BLaER1 treated with 17β-estradiol and CSF1 and Interleukin-3, amounts not matched to agents 10 nM and 100 nM (cell line): ENCODE results near the gene PIGR.

Experiments used
- H3K27ac ChIP-seq, 11 experiments: shearing (Covaris generic); formaldehyde crosslinking; 2 replicates each; pipeline ENCODE4 v1.8.1; 2022
- H3K27me3 ChIP-seq, 11 experiments: shearing (Covaris generic); formaldehyde crosslinking; 2 replicates each; pipeline ENCODE4 v1.8.1; 2022
- H3K36me3 ChIP-seq, 11 experiments: shearing (Covaris generic); formaldehyde crosslinking; 2 replicates each; pipeline ENCODE4 v1.8.1; 2022
- H3K4me1 ChIP-seq, 10 experiments: shearing (Covaris generic); formaldehyde crosslinking; 2 replicates each; pipeline ENCODE4 v1.8.1; 2022
- H3K4me2 ChIP-seq, 11 experiments: shearing (Covaris generic); formaldehyde crosslinking; 2 replicates each; pipeline ENCODE4 v1.8.1; 2022
- H3K4me3 ChIP-seq, 10 experiments: shearing (Covaris generic); formaldehyde crosslinking; 2 replicates each; pipeline ENCODE4 v1.8.1; 2022
- H3K9ac ChIP-seq, 11 experiments: shearing (Covaris generic); formaldehyde crosslinking; 2 replicates each; pipeline ENCODE4 v1.8.1; 2022
- H3K9me3 ChIP-seq, 11 experiments: shearing (Covaris generic); formaldehyde crosslinking; replicated peaks in 1 of 11; 2 replicates each; pipeline ENCODE4 v1.8.1; 2022
- H4K20me1 ChIP-seq, 11 experiments: shearing (Covaris generic); formaldehyde crosslinking; 2 replicates each; pipeline ENCODE4 v1.8.1; 2022
- Cebpa-rat ChIP-seq, 11 experiments: shearing (Covaris generic); IDR thresholded peaks; 2 replicates each; pipeline ENCODE4 v1.8.1; 2022

The PIGR gene

DNA sequence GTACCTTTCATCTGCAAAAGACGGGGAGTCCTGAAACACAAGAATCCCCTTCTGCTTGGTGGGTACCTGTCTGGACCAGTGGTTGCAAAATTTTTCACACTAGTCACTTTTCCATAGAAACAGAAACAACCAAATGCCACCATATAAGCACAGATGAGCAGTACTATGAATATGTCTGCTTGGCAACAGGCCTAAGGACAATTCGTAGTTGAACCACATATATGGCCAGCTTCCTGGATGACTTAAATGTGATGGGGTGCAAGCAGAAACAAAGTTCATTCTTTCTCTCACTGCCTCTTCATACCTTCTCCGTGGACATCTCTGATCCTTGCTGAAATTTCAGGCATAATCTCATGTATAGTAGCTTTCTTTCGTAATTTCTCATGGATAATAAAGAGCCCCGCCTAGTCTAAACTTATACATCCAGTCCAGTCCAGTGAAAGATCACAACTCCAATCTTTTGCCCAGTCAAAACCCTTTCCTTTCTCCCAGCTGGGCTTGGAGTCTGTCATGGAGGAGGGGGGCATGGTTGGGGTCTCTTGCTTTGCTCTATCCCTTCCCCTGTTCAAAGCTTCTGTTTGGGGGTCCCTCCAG, 16.9 kb upstream of the PIGR start:
- H3K9me3 ChIP-seq = no peaks in the 10 kb centered on the region
- no peaks in the 10 kb centered on the region for H3K27me3 ChIP-seq
- peak overlapping the region in 9 of 11 experiments; percentile 17 to 92 (median 78); a peak in 14 of 22 replicates for H3K4me2 ChIP-seq
- no peaks in the 10 kb centered on the region for H4K20me1 ChIP-seq
- H3K36me3 ChIP-seq = no peaks in the 10 kb centered on the region
- peak overlapping the region in 6 of 11 experiments; percentile 30 to 68 (median 56); a peak in 9 of 22 replicates for H3K27ac ChIP-seq
- H3K4me3 ChIP-seq = no peak overlapping the region
- H3K4me1 ChIP-seq = peaks cover 23 to 81% (median 67%) of the 10 kb centered on the region in 10 experiments
- H3K9ac ChIP-seq = no peak overlapping the region
- TF ChIP-seq Cebpa-rat (IDR thresholded peaks at IDR 0.05) = no peak

DNA sequence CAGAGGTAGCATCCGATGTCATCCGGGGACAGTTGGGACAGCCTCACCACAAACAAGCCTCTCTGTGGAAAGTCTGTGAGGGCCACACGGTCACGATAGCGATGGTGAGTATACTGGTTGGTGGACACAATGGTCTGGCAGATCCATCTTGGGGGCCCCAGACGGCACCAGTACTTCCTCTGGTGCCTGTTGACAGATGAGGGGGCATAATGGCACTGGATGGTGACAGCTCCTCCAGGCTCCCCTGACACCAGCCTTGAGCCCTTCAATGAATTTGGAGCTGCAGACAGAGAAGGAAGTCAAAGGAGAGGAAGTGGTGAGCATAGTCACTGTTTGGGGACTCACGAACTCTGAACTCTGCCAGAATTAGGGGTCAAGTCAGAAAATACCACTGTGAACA, 16.0 kb upstream of the PIGR start:
- Histone ChIP-seq H4K20me1 (no peaks in the 10 kb centered on the region), H3K36me3 (no peaks in the 10 kb centered on the region), H3K4me3 (peak overlapping the region in 2 of 10 experiments; percentile 14 to 37; a peak in 1 of 20 replicates), H3K9me3 (no peaks in the 10 kb centered on the region), H3K4me1 (peaks cover 13 to 72% (median 59%) of the 10 kb centered on the region in 10 experiments), H3K27me3 (no peaks in the 10 kb centered on the region), H3K9ac (peak overlapping the region in 3 of 11 experiments; percentile 9 to 23 (median 11); a peak in 3 of 22 replicates), H3K4me2 (peak overlapping the region; percentile 36 to 92 (median 74); a peak in 21 of 22 replicates), H3K27ac (peak overlapping the region in 6 of 11 experiments; percentile 30 to 68 (median 56); a peak in 12 of 22 replicates)
- TF ChIP-seq Cebpa-rat (IDR thresholded peaks at IDR 0.05) = no peak; a peak in 1 of 22 replicates

DNA sequence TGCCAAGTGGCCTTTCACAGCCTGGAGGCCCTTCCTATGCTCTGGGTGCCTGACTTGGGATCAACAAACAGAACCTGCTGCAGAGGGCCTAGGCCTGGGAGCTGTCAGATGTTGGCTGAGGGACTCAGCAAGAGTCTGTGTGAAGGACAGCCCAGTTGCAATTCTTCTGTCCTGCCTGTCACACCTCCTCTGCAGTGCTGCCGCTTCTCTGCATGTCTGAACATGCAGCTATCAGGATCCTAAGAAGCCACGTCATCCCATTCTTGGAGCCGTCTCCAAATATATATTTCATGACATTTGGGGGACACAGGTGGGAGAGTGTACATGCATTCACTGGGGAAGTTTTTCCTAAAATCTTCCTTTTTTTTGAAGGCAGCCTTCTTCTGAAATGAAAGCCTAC, 15.4 kb upstream of the PIGR start:
- H3K4me1 ChIP-seq = peaks cover 13 to 72% (median 57%) of the 10 kb centered on the region in 10 experiments; a peak in 19 of 20 replicates
- H3K27ac ChIP-seq = peak overlapping the region in 6 of 11 experiments; percentile 30 to 68 (median 56); a peak in 10 of 22 replicates
- H3K4me3 ChIP-seq = no peak overlapping the region

DNA sequence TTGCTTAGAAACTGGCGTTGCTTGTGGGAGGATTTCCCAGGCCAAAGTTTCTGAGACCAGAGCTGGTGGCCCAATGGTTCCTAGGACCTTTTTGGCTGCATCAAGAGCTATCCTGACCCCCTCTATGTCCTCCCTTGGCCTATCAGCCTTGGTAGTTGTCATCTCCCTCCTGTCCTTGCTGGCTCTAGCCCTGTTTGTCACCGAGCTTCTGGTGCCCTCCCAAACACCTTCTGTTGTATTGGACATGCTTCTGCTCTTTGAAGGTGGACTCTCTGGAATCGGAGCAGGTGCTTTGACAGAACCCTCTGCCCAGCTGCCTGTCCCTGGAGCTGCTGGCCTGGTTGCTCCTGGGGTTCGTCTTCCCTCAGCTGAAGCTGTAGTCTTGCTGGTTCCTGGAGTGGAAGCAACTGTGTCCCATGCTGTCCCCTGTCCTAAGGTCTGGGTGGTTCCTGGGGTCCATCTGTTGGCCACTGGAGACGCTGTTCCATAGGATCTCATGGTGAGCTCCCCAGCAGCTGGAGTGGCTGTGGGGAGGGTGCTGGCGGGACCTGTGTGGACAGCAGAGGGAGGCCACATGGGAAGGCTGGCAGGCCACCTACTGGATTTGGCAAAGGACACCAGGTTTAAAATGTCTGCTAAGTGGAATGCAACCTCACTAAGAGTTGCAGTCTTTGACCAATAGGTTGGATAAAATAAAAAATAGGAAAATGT, 14.6 kb upstream of the PIGR start:
- H3K9ac ChIP-seq = 0 out of 22 replicates have a peak overlapping the region, but pooled peaks of 1 of the 11 experiments have one; percentile 11
- H3K27ac ChIP-seq = peak overlapping the region in 6 of 11 experiments; percentile 25 to 68 (median 56); a peak in 4 of 22 replicates
- no peak for TF ChIP-seq Cebpa-rat (IDR thresholded peaks at IDR 0.05)
- H3K27me3 ChIP-seq = no peaks in the 10 kb centered on the region
- no peaks in the 10 kb centered on the region for H3K9me3 ChIP-seq
- H3K4me3 ChIP-seq = no peak overlapping the region
- peak overlapping the region in 5 of 11 experiments; percentile 65 to 92 (median 79); a peak in 10 of 22 replicates for H3K4me2 ChIP-seq
- H4K20me1 ChIP-seq = no peaks in the 10 kb centered on the region
- no peaks in the 10 kb centered on the region for H3K36me3 ChIP-seq
- H3K4me1 ChIP-seq = peaks cover 21 to 72% (median 57%) of the 10 kb centered on the region in 10 experiments

More for the DNA sequence above, 15.4 kb upstream of the PIGR start:
- Histone ChIP-seq H3K9ac (peak overlapping the region in 3 of 11 experiments; percentile 9 to 23 (median 11); a peak in 2 of 22 replicates), H3K27me3 (no peaks in the 10 kb centered on the region), H3K9me3 (no peaks in the 10 kb centered on the region), H3K4me2 (peak overlapping the region in 9 of 11 experiments; percentile 36 to 92 (median 78); a peak in 16 of 22 replicates), H3K36me3 (no peaks in the 10 kb centered on the region), H4K20me1 (no peaks in the 10 kb centered on the region)
- TF ChIP-seq Cebpa-rat (IDR thresholded peaks at IDR 0.05) = no peak

DNA sequence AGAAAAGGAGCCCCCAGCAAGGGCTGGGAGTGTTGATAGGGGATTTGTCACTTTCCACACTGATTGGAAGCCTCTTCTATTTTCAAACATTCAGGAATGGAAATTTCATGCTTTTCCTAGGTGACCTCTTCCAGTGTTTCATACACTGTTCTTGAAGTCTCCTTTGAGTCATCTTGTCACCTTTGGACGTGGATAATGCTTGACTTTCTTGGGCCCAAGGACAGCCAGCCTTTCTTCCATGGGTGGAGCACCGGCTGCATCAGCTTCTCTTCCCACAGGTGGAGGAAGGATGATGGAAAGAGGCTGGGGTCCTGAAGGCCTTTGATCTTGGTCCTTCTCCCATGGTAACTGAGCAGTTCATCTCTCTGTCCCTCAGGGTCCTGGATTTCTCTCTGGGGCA, 11.9 kb upstream of the PIGR start:
- Histone ChIP-seq H3K4me1 (peaks cover 24 to 72% (median 56%) of the 10 kb centered on the region in 10 experiments), H3K27me3 (no peaks in the 10 kb centered on the region)
- no peak for TF ChIP-seq Cebpa-rat (IDR thresholded peaks at IDR 0.05)

DNA sequence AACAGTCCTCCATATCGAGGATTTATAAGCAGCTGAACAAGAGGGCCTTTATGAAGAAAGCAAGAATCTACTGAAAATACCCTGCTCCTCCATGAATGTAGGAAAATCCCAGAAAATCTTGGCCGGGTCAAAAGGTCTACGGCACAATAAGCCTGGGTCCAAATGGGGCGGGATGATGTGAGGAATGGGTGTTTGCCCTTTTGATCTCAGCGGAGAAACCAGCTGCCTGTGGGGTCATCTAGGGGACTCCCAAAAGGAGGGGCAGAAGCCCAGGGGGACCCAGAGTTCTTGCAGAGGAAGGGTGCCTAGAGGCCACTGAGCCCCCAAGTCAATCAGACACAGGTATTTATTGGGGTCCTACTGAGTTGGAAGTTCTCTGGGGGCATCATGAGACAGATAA, 11.4 kb upstream of the PIGR start:
- H3K27ac ChIP-seq = no peak overlapping the region; a peak in 1 of 22 replicates
- H3K9me3 ChIP-seq = no peaks in the 10 kb centered on the region
- no peaks in the 10 kb centered on the region for H3K27me3 ChIP-seq
- peaks cover 23 to 72% (median 51%) of the 10 kb centered on the region in 10 experiments for H3K4me1 ChIP-seq
- no peak overlapping the region for H3K9ac ChIP-seq
- no peak overlapping the region for H3K4me3 ChIP-seq
- TF ChIP-seq Cebpa-rat (IDR thresholded peaks at IDR 0.05) = no peak
- no peaks in the 10 kb centered on the region for H4K20me1 ChIP-seq
- peak overlapping the region in 1 of 11 experiments; percentile 80; a peak in 3 of 22 replicates for H3K4me2 ChIP-seq
- no peaks in the 10 kb centered on the region for H3K36me3 ChIP-seq

More for the DNA sequence above, 11.9 kb upstream of the PIGR start:
- Histone ChIP-seq H3K4me2 (no peak overlapping the region), H3K9ac (no peak overlapping the region), H4K20me1 (no peaks in the 10 kb centered on the region), H3K27ac (no peak overlapping the region), H3K36me3 (no peaks in the 10 kb centered on the region), H3K4me3 (no peak overlapping the region), H3K9me3 (no peaks in the 10 kb centered on the region)

DNA sequence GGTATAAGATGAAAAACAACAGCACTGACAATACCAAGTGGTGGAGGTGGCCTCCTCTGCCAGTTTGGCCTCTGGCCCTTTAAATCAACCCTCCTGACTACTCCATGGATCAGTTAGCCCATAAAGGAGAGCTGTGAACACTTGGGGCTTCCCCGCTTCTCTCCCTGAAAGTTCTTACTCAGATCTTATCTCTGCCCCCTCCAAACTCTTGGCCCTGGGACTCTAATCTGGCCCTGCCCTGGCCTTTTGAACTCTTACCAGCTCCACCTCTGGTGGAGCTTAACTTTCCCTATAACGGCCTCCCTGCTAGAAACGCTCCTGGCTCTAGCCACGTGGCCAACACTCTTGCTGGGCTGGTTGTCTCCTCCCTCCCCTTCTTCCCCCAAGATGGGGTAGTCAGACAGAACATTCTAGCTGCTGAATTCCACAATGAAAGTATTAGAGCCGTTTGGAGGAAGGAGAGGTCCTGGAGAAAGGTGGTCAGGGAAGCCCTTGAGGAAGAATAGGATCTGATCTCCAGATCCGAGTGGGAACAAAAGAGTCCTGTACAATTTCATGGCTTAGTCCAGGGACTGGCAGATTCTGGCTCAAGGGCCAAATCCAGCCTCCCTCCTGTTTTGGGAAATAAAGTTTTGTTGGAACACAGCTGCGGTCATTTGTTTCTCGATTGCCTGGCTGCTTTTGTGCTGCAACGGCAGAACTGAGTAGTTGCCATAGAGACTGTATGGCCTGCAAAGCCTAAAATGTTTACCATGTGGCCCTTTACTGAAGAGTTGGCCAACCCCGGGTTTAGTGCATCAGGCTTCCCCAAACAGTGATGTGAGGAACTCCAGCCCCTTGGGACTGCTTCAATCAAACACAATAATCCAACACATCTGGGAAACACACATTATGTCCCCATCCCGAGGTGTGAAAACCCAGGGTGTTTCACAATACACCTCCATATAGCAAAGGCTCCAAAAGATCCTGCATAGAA, 9.5 kb upstream of the PIGR start:
- Histone ChIP-seq H3K27ac (peak overlapping the region in 6 of 11 experiments; percentile 4 to 44 (median 28); a peak in 9 of 22 replicates), H3K9ac (no peak overlapping the region), H3K36me3 (no peaks in the 10 kb centered on the region), H3K4me1 (peaks cover 26 to 72% (median 52%) of the 10 kb centered on the region in 10 experiments), H3K27me3 (no peaks in the 10 kb centered on the region), H4K20me1 (no peaks in the 10 kb centered on the region), H3K4me2 (peak overlapping the region; percentile 33 to 86 (median 68)), H3K9me3 (peaks cover 0 to 2% (median 0%) of the 10 kb centered on the region in 11 experiments; a peak in 1 of 22 replicates), H3K4me3 (no peak overlapping the region)
- TF ChIP-seq Cebpa-rat (IDR thresholded peaks at IDR 0.05) = 0 out of 22 replicates have a peak, but pooled peaks of 1 of the 11 experiments have one; percentile 31
